NCI-H774 (cell line): ENCODE results near the gene RAD51C.
"Not testable (repeated sequence)": the region's sequence is repeated elsewhere in the genome, so short reads cannot be mapped to it uniquely, and the experiment has no call there.

Experiments used
- DNase-seq: peaks from one replicate; lab custom pipeline; 2025; lab: John Stamatoyannopoulos, UW

RAD51C gene

GRCh38 chr17:58741121-58741625 is 48.8 kb downstream of the RAD51C start:
- no peak for DNase-seq

GRCh38 chr17:58747674-58748073 is 55.3 kb downstream of the RAD51C start:
- no peak for DNase-seq

GRCh38 chr17:58749627-58750026 is 57.2 kb downstream of the RAD51C start:
- not testable (repeated sequence) for DNase-seq

- DNase-seq = no peak
These were observed 60.6 kb downstream of the RAD51C start for GRCh38 chr17:58753026-58753425.

- no peak for DNase-seq
These were observed 62.8 kb downstream of the RAD51C start for GRCh38 chr17:58755269-58755576.

GRCh38 chr17:58755577-58756245 is 63.3 kb downstream of the RAD51C start, which contains the start of gene PPM1E:
Gene PPM1E (plus strand): TSS chr17:58755854.
- peak; percentile 84 for DNase-seq

GRCh38 chr17:58756246-58757161 is 64.1 kb downstream of the RAD51C start:
- DNase-seq = peak; percentile 15

GRCh38 chr17:58757162-58757613 is 64.8 kb downstream of the RAD51C start:
- no peak for DNase-seq

GRCh38 chr17:58758890-58759289 is 66.5 kb downstream of the RAD51C start:
- DNase-seq = no peak

GRCh38 chr17:58759522-58759921 is 67.1 kb downstream of the RAD51C start:
- no peak for DNase-seq

- no peak for DNase-seq
These were observed 67.8 kb downstream of the RAD51C start for GRCh38 chr17:58760248-58760647.

- no peak for DNase-seq
These were observed 70.9 kb downstream of the RAD51C start for GRCh38 chr17:58763263-58763662.

GRCh38 chr17:58764373-58764772 is 72.0 kb downstream of the RAD51C start:
- DNase-seq = no peak

GRCh38 chr17:58778482-58778881 is 86.1 kb downstream of the RAD51C start:
- DNase-seq = not testable (repeated sequence)

GRCh38 chr17:58779446-58779845 is 87.0 kb downstream of the RAD51C start:
- no peak for DNase-seq

GRCh38 chr17:58783380-58783779 is 91.0 kb downstream of the RAD51C start:
- DNase-seq = peak; percentile 53

- no peak for DNase-seq
These were observed 92.7 kb downstream of the RAD51C start for GRCh38 chr17:58785097-58785496.
